Measurements from ENCODE around the gene CYP3A4.

The CYP3A4 gene

DNA sequence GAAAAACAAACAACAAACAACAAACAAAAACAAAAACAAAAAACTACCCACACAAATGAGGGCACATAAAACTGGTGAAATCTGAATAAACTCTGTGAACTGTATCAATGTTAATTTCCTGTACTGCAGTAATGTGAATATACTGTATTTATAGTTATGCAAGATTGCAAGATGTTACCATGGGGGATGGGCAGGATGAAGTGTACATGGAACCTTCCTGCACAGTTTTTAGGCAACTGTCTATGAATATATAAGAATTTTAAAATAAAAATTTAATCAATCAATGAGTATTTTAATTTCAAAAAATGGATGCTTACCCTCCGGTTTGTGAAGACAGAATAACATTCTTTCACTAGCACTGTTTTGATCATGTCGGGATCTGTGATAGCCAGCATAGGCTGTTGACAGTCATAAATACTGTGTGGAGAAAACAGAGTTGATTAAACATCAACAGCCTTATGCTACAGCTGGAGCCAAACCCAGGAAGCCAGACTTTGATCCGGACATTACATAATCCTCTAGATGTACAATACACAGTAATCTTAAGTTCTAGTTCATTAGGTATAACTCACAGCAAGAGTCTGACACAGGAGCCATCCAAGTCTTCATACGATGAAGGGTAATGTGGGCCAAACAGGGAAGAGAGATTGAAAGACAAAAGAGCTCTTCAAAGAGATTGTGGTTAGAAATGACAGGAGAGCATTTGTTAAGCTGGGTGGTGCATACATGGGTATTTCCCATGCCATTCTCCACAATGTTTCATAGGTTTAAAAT, 63.8 kb downstream of the CYP3A4 start:
- no peak for DNase-seq

DNA sequence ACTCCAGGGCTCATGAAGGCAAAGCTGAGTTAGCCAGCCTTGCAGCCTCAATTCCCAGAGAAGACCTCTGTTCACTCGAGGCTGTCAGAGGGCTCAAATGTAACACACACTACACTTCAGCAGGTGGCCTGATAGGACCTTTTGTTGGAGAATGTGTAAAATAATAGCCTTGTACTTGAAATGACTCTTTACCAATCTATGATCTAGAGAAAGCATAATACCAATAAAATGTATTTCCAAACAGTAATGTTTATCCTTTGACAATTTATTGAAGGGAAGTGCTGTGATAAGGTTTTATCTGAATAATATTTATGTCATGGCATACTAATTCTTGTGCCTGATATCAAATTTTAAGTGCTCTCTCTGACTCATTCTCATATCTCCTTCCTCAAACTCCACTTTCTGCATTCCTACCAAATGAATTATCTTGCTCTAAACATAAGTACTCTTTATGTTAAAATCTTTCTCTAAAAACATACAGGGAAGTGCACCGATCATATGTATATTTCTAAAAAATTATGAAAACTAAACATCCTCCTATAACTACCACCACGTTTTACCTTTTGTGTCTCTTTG, 69.9 kb downstream of the CYP3A4 start:
- DNase-seq: no peak

DNA sequence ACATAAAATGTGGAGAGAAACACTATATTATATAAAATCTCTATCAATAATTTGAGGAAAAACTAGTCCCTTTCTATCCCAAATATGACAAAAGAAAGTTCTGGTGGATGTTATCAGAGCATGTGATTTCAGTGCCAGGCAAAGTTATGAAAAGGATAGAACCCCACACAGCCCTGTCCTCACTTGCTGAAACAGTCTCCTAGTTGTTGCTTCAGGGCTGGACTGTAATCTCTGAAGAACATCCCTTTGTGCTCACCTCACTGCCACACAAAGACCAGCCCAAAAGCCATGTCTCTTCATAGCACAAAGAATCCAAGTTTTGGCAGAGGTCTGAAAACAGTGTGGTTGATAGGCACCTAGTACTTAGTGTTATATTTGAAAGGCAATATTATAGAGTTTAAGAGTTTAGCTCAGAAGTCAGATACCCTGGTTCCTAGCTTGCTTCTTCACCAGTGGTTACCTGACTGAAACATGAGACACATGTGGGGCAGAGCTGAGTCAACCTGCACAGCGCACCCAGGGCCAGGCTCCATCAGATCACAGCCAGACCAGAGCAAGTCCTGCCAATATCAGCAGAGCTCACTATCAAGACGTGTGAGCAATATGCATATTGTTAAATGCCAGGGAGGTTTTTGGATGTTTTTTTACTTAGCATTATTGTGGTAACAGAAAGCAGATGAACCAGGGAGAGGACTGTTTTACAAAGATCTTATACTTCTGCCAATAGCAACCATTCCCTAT, 74.0 kb downstream of the CYP3A4 start:
- DNase-seq: no peak

DNA sequence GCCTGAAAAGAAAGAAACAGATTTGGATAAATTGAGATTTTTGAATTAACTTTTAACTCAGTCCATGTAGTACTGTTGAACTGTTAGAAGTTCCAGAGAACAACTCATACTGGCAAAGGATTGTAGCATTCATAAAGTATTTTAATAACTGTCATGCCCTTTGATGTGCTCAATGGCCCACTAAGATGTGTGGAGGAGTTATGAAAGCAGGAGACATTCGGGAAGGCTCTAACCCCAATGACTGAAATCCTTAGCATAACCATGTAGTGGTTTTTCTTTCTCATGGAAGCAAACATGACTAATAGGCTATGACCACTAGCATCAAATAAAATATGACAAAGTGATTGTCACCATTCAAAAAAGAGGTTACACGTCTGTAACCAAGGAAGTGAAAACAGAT, 74.7 kb downstream of the CYP3A4 start:
- no peak for DNase-seq

DNA sequence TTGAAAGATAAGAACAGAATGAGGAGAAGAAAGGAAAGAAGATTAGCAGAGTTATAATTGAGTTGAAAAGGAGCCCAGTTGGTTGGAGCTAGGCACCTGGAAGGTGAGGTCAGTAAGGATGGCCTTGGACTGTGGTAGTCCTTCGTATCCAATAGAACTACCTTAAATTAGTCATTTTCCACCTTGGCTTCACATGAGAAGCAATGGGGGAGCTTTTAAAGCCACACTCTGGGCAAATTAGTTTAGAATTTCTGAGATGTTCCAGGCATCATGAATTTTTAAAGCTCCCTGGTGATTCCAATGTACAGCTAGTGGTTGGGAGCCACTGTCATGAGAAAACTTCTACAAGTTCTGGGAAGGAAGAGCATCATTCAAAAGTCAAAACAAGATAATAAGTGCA, 76.9 kb downstream of the CYP3A4 start:
- DNase-seq: no peak
